Panc1 (cell line): ENCODE results near the gene PRKCD. TPM values are rescaled to one million over a fixed set of nuclear protein-coding genes. Genes with fewer than 3 reads are reported as not detected.

Experiments
- ATAC-seq: fragments of 200-7000 bp; cut with Tn5 transposase; 2 replicates; pipeline ENCODE4 v1.9.1; 2020; ENCODE audit warnings: mild to moderate bottlenecking, moderate library complexity
- BruUV-seq: library from RNA; stranded (reverse); fragments of 400-500 nt; replicated peaks from 2 replicates; lab custom pipeline; 2021; lab: Mats Ljungman, UMichigan
- CTCF ChIA-PET: fragments of 300-600 bp; sonication (Branson Sonifier 250); formaldehyde crosslinking; loops from one replicate; lab custom pipeline; 2022; ENCODE audit warnings: antibody characterized with exemption; lab: Charles Lee
- POLR2A ChIA-PET: fragments of 300-600 bp; sonication (Branson Sonifier 250); formaldehyde crosslinking; loops from one replicate; lab custom pipeline; 2022; ENCODE audit warnings: antibody characterized with exemption; lab: Charles Lee
- DNase-seq: peaks from one replicate; pipeline ENCODE4 v3.0.0-alpha.2; 2010; ENCODE audit warnings: low read depth, low spot score
- H3K27ac ChIP-seq: 2 replicates; pipeline ENCODE4 v1.5.1; 2011; ENCODE audit warnings: mild to moderate bottlenecking, low read length, inconsistent platforms
- H3K27me3 ChIP-seq: fragments of 200-500 bp; sonication (Bioruptor generic); 2 replicates; pipeline ENCODE4 v1.6.0; 2014; ENCODE audit warnings: low read length, inconsistent platforms; ENCODE audit not compliant: control insufficient read depth, insufficient read depth
- H3K36me3 ChIP-seq: fragments of 200-500 bp; sonication (Bioruptor generic); 2 replicates; pipeline ENCODE4 v1.5.1; 2014; ENCODE audit warnings: inconsistent platforms, mild to moderate bottlenecking, low read length, moderate library complexity; ENCODE audit not compliant: control insufficient read depth, insufficient read depth
- H3K4me1 ChIP-seq: 2 replicates; pipeline ENCODE4 v1.5.1; 2011; ENCODE audit warnings: inconsistent platforms, mild to moderate bottlenecking, low read length, moderate library complexity; ENCODE audit not compliant: control insufficient read depth, insufficient read depth
- H3K4me3 ChIP-seq, 2 experiments: 2 replicates each; pipeline ENCODE4 v1.5.1; 2011 to 2012; ENCODE audit warnings: low read depth in 2 of 2, low read length in 2 of 2, mild to moderate bottlenecking in 2 of 2, inconsistent platforms in 1 of 2, moderate library complexity in 1 of 2
- H3K9me3 ChIP-seq: fragments of 200-500 bp; sonication (Bioruptor generic); 2 replicates; pipeline ENCODE4 v1.5.1; 2014; ENCODE audit warnings: low read depth, mild to moderate bottlenecking, inconsistent platforms, low read length, moderate library complexity; ENCODE audit not compliant: control insufficient read depth, insufficient read depth
- POLR2AphosphoS5 ChIP-seq: IDR thresholded peaks from 2 replicates; pipeline ENCODE4 v1.6.1; 2012; ENCODE audit warnings: mild to moderate bottlenecking, low read depth, low read length, moderate library complexity
- SIN3A ChIP-seq: IDR thresholded peaks from 2 replicates; pipeline ENCODE4 v1.6.1; 2012; ENCODE audit warnings: low read depth, mild to moderate bottlenecking, low read length, moderate library complexity, borderline replicate concordance; ENCODE audit not compliant: insufficient read depth
- TCF7L2 ChIP-seq: IDR thresholded peaks from 2 replicates; pipeline ENCODE4 v1.6.1; 2011; ENCODE audit warnings: mild to moderate bottlenecking, low read depth, low read length, inconsistent platforms
- in situ Hi-C: cut with HindIII; loops from 2 replicates; pipeline ENCODE4 v1.10.0; 2016; ENCODE audit warnings: low sequenced_read_pairs, low pct_unique_long_range_greater_than_20kb
- intact Hi-C: fragments of 100-400 bp; cut with micrococcal nuclease; formaldehyde crosslinking; loops from one replicate; pipeline ENCODE4 v1.10.0; 2022; ENCODE audit not compliant: unreplicated experiment
- total RNA-seq: library from RNA; stranded (reverse); gene quantifications from one replicate; pipeline ENCODE4 v1.2.1, GENCODE V29; 2021; ENCODE audit not compliant: unreplicated experiment
- TF ChIP-seq, protein P1 (sequence below), 2 experiments: IDR thresholded peaks; 2 replicates each; pipeline ENCODE4 v1.6.1; 2011 to 2012; ENCODE audit warnings: low read depth in 2 of 2, control low read depth in 1 of 2, low read length in 1 of 2, mild to moderate bottlenecking in 1 of 2, moderate library complexity in 1 of 2; ENCODE audit not compliant: insufficient read depth in 1 of 2
- TF ChIP-seq, protein P2 (sequence below): fragments of 450-650 bp; IDR thresholded peaks from 2 replicates; pipeline ENCODE4 v1.5.1; 2017; ENCODE audit warnings: mild to moderate bottlenecking

Gene PRKCD
- total RNA-seq, 1 experiment from 2014 or later: 14.0 TPM

DNA sequence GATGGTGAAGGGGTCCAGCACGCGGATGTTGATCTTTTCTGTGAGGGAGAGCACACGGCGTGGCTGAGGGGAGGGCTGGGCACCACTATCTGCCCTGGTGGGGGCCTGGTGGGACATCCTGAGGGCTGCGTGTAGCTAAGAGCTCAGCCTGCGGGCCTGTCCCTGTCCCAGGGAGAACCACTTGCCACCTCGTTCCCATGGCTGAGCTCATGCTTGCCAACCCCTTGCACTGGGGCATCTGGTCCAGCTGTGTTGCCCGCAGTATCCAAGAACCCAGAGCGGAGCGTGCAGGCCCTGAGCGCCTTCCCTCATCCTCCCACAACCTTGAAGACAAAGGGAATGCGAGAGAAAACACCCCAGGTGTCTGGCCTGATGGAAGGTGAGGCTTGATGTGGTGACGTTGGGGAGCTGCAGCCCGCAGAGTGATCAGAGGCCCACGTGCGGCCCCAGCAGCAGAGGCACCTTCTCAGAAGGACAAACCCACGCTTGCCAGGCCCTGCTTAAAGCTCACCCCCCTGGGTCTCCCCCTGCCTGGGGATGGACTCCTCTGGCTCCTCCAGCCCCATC lies 65.9 kb downstream of the PRKCD start:
- in situ Hi-C loops (no loop called here), intact Hi-C loops (no loop called here)
- Histone ChIP-seq H3K27me3 (no peaks in the 10 kb centered on the region), H3K36me3 (peaks cover 12% of the 10 kb centered on the region), H3K4me3 (no peak overlapping the region), H3K4me1 (no peaks in the 10 kb centered on the region), H3K27ac (no peak overlapping the region), H3K9me3 (no peaks in the 10 kb centered on the region)
- POLR2A ChIA-PET: no interaction called here
- DNase-seq: no peak
- no TSS peak for BruUV-seq
- ATAC-seq: no peak
- TF ChIP-seq, protein P1, sequence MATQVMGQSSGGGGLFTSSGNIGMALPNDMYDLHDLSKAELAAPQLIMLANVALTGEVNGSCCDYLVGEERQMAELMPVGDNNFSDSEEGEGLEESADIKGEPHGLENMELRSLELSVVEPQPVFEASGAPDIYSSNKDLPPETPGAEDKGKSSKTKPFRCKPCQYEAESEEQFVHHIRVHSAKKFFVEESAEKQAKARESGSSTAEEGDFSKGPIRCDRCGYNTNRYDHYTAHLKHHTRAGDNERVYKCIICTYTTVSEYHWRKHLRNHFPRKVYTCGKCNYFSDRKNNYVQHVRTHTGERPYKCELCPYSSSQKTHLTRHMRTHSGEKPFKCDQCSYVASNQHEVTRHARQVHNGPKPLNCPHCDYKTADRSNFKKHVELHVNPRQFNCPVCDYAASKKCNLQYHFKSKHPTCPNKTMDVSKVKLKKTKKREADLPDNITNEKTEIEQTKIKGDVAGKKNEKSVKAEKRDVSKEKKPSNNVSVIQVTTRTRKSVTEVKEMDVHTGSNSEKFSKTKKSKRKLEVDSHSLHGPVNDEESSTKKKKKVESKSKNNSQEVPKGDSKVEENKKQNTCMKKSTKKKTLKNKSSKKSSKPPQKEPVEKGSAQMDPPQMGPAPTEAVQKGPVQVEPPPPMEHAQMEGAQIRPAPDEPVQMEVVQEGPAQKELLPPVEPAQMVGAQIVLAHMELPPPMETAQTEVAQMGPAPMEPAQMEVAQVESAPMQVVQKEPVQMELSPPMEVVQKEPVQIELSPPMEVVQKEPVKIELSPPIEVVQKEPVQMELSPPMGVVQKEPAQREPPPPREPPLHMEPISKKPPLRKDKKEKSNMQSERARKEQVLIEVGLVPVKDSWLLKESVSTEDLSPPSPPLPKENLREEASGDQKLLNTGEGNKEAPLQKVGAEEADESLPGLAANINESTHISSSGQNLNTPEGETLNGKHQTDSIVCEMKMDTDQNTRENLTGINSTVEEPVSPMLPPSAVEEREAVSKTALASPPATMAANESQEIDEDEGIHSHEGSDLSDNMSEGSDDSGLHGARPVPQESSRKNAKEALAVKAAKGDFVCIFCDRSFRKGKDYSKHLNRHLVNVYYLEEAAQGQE (IDR thresholded peaks at IDR 0.05; ENCODE audit: insufficient read depth in 1 of 2, low read depth in 2 of 2, low read length in 1 of 2): no peak
- no peak for TF ChIP-seq POLR2AphosphoS5
- TF ChIP-seq TCF7L2: no peak
- TF ChIP-seq, protein P2, sequence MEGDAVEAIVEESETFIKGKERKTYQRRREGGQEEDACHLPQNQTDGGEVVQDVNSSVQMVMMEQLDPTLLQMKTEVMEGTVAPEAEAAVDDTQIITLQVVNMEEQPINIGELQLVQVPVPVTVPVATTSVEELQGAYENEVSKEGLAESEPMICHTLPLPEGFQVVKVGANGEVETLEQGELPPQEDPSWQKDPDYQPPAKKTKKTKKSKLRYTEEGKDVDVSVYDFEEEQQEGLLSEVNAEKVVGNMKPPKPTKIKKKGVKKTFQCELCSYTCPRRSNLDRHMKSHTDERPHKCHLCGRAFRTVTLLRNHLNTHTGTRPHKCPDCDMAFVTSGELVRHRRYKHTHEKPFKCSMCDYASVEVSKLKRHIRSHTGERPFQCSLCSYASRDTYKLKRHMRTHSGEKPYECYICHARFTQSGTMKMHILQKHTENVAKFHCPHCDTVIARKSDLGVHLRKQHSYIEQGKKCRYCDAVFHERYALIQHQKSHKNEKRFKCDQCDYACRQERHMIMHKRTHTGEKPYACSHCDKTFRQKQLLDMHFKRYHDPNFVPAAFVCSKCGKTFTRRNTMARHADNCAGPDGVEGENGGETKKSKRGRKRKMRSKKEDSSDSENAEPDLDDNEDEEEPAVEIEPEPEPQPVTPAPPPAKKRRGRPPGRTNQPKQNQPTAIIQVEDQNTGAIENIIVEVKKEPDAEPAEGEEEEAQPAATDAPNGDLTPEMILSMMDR: no peak
- TF ChIP-seq SIN3A: no peak
- CTCF ChIA-PET: no interaction called here

GRCh38 chr3:53227993-53228885 lies 67.2 kb downstream of the PRKCD start:
- no TSS peak for BruUV-seq
- no peak overlapping the region for H3K27ac ChIP-seq
- in situ Hi-C loops: no loop called here
- ChIA-PET CTCF (interaction anchor here (0.5 kb wide), 1 partner anchor 49 kb away, joined by 5 read pairs; no protein-coding TSS in a partner anchor), POLR2A (no interaction called here)
- TF ChIP-seq POLR2AphosphoS5 (no peak), SIN3A (no peak)
- TF ChIP-seq, protein P2: no peak
- TF ChIP-seq, protein P1 (IDR thresholded peaks at IDR 0.05; ENCODE audit: insufficient read depth in 1 of 2, low read depth in 2 of 2, low read length in 1 of 2): no peak
- no peak overlapping the region for H3K4me3 ChIP-seq
- no peak for ATAC-seq
- no peaks in the 10 kb centered on the region for H3K27me3 ChIP-seq
- H3K9me3 ChIP-seq: no peaks in the 10 kb centered on the region
- DNase-seq: no peak
- peaks cover 12% of the 10 kb centered on the region for H3K36me3 ChIP-seq
- intact Hi-C loops: no loop called here
- H3K4me1 ChIP-seq: no peaks in the 10 kb centered on the region
